Measurements from ENCODE around the gene KLHL29. TPM values are rescaled to one million over a fixed set of nuclear protein-coding genes. Genes with fewer than 3 reads are reported as not detected.

KLHL29 gene
- total RNA-seq, 1 experiment from 2014 or later = 43.1 TPM

GRCh38 chr2:23414106-23414505, 29.1 kb downstream of the KLHL29 start:
- no peak for TF ChIP-seq CTCF (IDR thresholded peaks at IDR 0.05; ENCODE audit: unreplicated experiment)
- no peaks in the 10 kb centered on the region for H3K27me3 Mint-ChIP-seq (ENCODE audit: insufficient read depth, unreplicated experiment)
- H3K9me3 Mint-ChIP-seq (ENCODE audit: unreplicated experiment) = no peaks in the 10 kb centered on the region
- BruUV-seq (replicated peaks) = no TSS peak
- peaks cover 45% of the 10 kb centered on the region for H3K4me1 Mint-ChIP-seq (ENCODE audit: insufficient read depth, unreplicated experiment)
- H3K36me3 Mint-ChIP-seq (ENCODE audit: insufficient read depth, unreplicated experiment) = no peaks in the 10 kb centered on the region
- H3K27ac Mint-ChIP-seq (ENCODE audit: low read depth, unreplicated experiment) = no peak overlapping the region
- H3K4me3 Mint-ChIP-seq (ENCODE audit: unreplicated experiment) = no peak overlapping the region
- ChIA-PET CTCF (interaction anchor here (0.6 to 2.1 kb wide), 3 partner anchors 10 to 16 kb away, joined by 3 to 5 read pairs (median 3); no protein-coding TSS in a partner anchor), POLR2A (interaction anchor here (0.6 kb wide), 1 partner anchor 22 kb away, joined by 4 read pairs; no protein-coding TSS in a partner anchor)
- DNase-seq (ENCODE audit: unreplicated experiment) = no peak
- intact Hi-C loops (cut with micrococcal nuclease) = no loop called here

GRCh38 chr2:23414871-23415270, 29.9 kb downstream of the KLHL29 start:
- BruUV-seq (replicated peaks) = no TSS peak
- no peaks in the 10 kb centered on the region for H3K9me3 Mint-ChIP-seq (ENCODE audit: unreplicated experiment)
- POLR2A ChIA-PET = interaction anchor here (0.6 to 2.3 kb wide), 5 partner anchors 10 to 728 kb away, joined by 3 to 11 read pairs (median 3); no protein-coding TSS in a partner anchor
- CTCF ChIA-PET = interaction anchor here (0.7 to 1.7 kb wide), 3 partner anchors 9 to 15 kb away, joined by 3 to 4 read pairs (median 3); no protein-coding TSS in a partner anchor
- no peaks in the 10 kb centered on the region for H3K27me3 Mint-ChIP-seq (ENCODE audit: insufficient read depth, unreplicated experiment)
- DNase-seq (ENCODE audit: unreplicated experiment) = no peak
- intact Hi-C loops (cut with micrococcal nuclease) = no loop called here
- H3K4me3 Mint-ChIP-seq (ENCODE audit: unreplicated experiment) = no peak overlapping the region
- no peak for TF ChIP-seq CTCF (IDR thresholded peaks at IDR 0.05; ENCODE audit: unreplicated experiment)
- H3K4me1 Mint-ChIP-seq (ENCODE audit: insufficient read depth, unreplicated experiment) = peaks cover 45% of the 10 kb centered on the region
- H3K36me3 Mint-ChIP-seq (ENCODE audit: insufficient read depth, unreplicated experiment) = no peaks in the 10 kb centered on the region
- H3K27ac Mint-ChIP-seq (ENCODE audit: low read depth, unreplicated experiment) = no peak overlapping the region

GRCh38 chr2:23417310-23417709, 32.3 kb downstream of the KLHL29 start:
- Mint-ChIP-seq H3K9me3 (ENCODE audit: unreplicated experiment) (no peaks in the 10 kb centered on the region), H3K27me3 (ENCODE audit: insufficient read depth, unreplicated experiment) (no peaks in the 10 kb centered on the region), H3K27ac (ENCODE audit: low read depth, unreplicated experiment) (no peak overlapping the region), H3K4me3 (ENCODE audit: unreplicated experiment) (no peak overlapping the region), H3K4me1 (ENCODE audit: insufficient read depth, unreplicated experiment) (peaks cover 23% of the 10 kb centered on the region), H3K36me3 (ENCODE audit: insufficient read depth, unreplicated experiment) (no peaks in the 10 kb centered on the region)
- ChIA-PET POLR2A (interaction anchor here (2.1 kb wide), 1 partner anchor 9 kb away, joined by 7 read pairs; no protein-coding TSS in a partner anchor), CTCF (interaction anchor here (0.6 to 1.1 kb wide), 3 partner anchors 13 to 298 kb away, joined by 3 to 5 read pairs (median 3); no protein-coding TSS in a partner anchor)
- no peak for DNase-seq (ENCODE audit: unreplicated experiment)
- TF ChIP-seq CTCF (IDR thresholded peaks at IDR 0.05; ENCODE audit: unreplicated experiment) = no peak
- intact Hi-C loops (cut with micrococcal nuclease) = no loop called here
- no TSS peak for BruUV-seq (replicated peaks)

- BruUV-seq (replicated peaks) = no TSS peak
- ChIA-PET CTCF (interaction anchor here (0.8 kb wide), 1 partner anchor 219 kb away, joined by 3 read pairs; no protein-coding TSS in a partner anchor), POLR2A (interaction anchor here (2.1 kb wide), 1 partner anchor 8 kb away, joined by 7 read pairs; no protein-coding TSS in a partner anchor)
- Mint-ChIP-seq H3K4me1 (ENCODE audit: insufficient read depth, unreplicated experiment) (peaks cover 16% of the 10 kb centered on the region), H3K4me3 (ENCODE audit: unreplicated experiment) (no peak overlapping the region), H3K9me3 (ENCODE audit: unreplicated experiment) (no peaks in the 10 kb centered on the region), H3K27me3 (ENCODE audit: insufficient read depth, unreplicated experiment) (no peaks in the 10 kb centered on the region), H3K27ac (ENCODE audit: low read depth, unreplicated experiment) (no peak overlapping the region), H3K36me3 (ENCODE audit: insufficient read depth, unreplicated experiment) (no peaks in the 10 kb centered on the region)
- TF ChIP-seq CTCF (IDR thresholded peaks at IDR 0.05; ENCODE audit: unreplicated experiment) = no peak
- intact Hi-C loops (cut with micrococcal nuclease) = no loop called here
- DNase-seq (ENCODE audit: unreplicated experiment) = no peak
Observed at GRCh38 chr2:23418056-23418455, 33.1 kb downstream of the KLHL29 start.
